Esophagus squamous epithelium (tissue), 5 donors: ENCODE measurements around the gene DNAJB6. TPM values are rescaled to one million over a fixed set of nuclear protein-coding genes. Genes with fewer than 3 reads are reported as not detected.

Experiments used
- DNase-seq: peaks from one replicate; lab custom pipeline; 2025; lab: John Stamatoyannopoulos, UW
- H3K27ac ChIP-seq, 4 donors: fragments of 200-600 bp; sonication (generic); one replicate each; pipeline ENCODE4 v1.5.1; 2016 to 2019; ENCODE audit warnings: mild to moderate bottlenecking in 1 of 4
- H3K27me3 ChIP-seq, 4 donors: fragments of 200-600 bp; sonication (generic); 1 replicate in 3 of 4; 2 replicates in 1 of 4; pipeline versions ENCODE4 v1.5.1 to v1.6.0; 2017 to 2021; ENCODE audit warnings: antibody characterized with exemption in 1 of 4
- H3K36me3 ChIP-seq, 3 donors: fragments of 200-600 bp; sonication (generic); one replicate each; pipeline ENCODE4 v1.5.1; 2016 to 2019
- H3K4me1 ChIP-seq, 3 donors: fragments of 200-600 bp; sonication (generic); one replicate each; pipeline ENCODE4 v1.5.1; 2017 to 2019
- H3K4me3 ChIP-seq, 4 donors: fragments of 200-600 bp; sonication (generic); 1 replicate in 3 of 4; 2 replicates in 1 of 4; pipeline ENCODE4 v1.5.1; 2016 to 2019; ENCODE audit warnings: mild to moderate bottlenecking in 2 of 4, moderate library complexity in 1 of 4
- H3K9me3 ChIP-seq, 3 donors: fragments of 200-600 bp; sonication (generic); one replicate each; pipeline ENCODE4 v1.5.1; 2016 to 2019
- CTCF ChIP-seq, 6 experiments: fragments of 450-650 bp in 4 of 6; fragments of 200-600 bp in 2 of 6; sonication (generic) in 2 of 6; IDR thresholded peaks; one replicate each; pipeline ENCODE4 v1.5.1; 2016 to 2019; ENCODE audit warnings: antibody characterized with exemption in 6 of 6, mild to moderate bottlenecking in 4 of 6, moderate library complexity in 4 of 6
- POLR2A ChIP-seq, 4 donors: fragments of 450-650 bp; IDR thresholded peaks; one replicate each; pipeline ENCODE4 v1.6.1; 2017; ENCODE audit warnings: antibody characterized with exemption in 4 of 4, mild to moderate bottlenecking in 4 of 4, moderate library complexity in 3 of 4
- whole genome bisulfite sequencing, 2 donors: methylation state at CpG; one replicate each; pipeline ENCODE4 v1.1.5; 2018; 5-methylcytosine and 5-hydroxymethylcytosine counted together
- intact Hi-C: fragments of 100-400 bp; cut with DNase I; formaldehyde crosslinking; loops from one replicate; pipeline ENCODE4 v1.15.0; 2022
- total RNA-seq, 4 donors: library from RNA; depleted of rRNA; stranded (reverse); fragments of >200 nt; gene quantifications; one replicate each; pipeline ENCODE4 v1.1.0, GENCODE V29; 2016
- donor health status: DM: yes; HTN: yes; CAD: no.

DNAJB6 gene
- total RNA-seq, 4 donors from 2014 or later, result 96.5 to 193 (median 160) TPM

- Histone ChIP-seq H3K4me3 (no peak overlapping the region), H3K4me1 (no peaks in the 10 kb centered on the region)
- WGBS, 2 donors, result 98 to 99% methylated on average over 30 of the region's 30 CpGs
These were observed 79.2 kb downstream of the DNAJB6 start for GRCh38 chr7:157416011-157416410.

GRCh38 chr7:157418204-157419034, 81.6 kb downstream of the DNAJB6 start:
- no peaks in the 10 kb centered on the region for H3K9me3 ChIP-seq
- no peaks in the 10 kb centered on the region for H3K4me1 ChIP-seq
- no peak overlapping the region for H3K27ac ChIP-seq
- TF ChIP-seq POLR2A (IDR thresholded peaks at IDR 0.05), result no peak
- no peak for TF ChIP-seq CTCF (IDR thresholded peaks at IDR 0.05)
- H3K4me3 ChIP-seq, result no peak overlapping the region
- H3K27me3 ChIP-seq, result no peaks in the 10 kb centered on the region
- 94% methylated on average over 14 to 17 of the region's 41 CpGs for WGBS, 2 donors
- no peak for DNase-seq
- peaks cover 9 to 78% (median 12%) of the 10 kb centered on the region in 3 donors for H3K36me3 ChIP-seq
- intact Hi-C loops, result no loop called here

More at GRCh38 chr7:157416011-157416410, 79.2 kb downstream of the DNAJB6 start:
- Histone ChIP-seq H3K9me3 (no peaks in the 10 kb centered on the region), H3K27me3 (no peaks in the 10 kb centered on the region), H3K27ac (no peak overlapping the region), H3K36me3 (peaks cover 9 to 87% (median 12%) of the 10 kb centered on the region in 3 donors)
- intact Hi-C loops, result no loop called here
- no peak for DNase-seq
- no peak for TF ChIP-seq CTCF (IDR thresholded peaks at IDR 0.05)
- TF ChIP-seq POLR2A (IDR thresholded peaks at IDR 0.05), result no peak

- Histone ChIP-seq H3K4me3 (no peak overlapping the region), H3K27me3 (no peaks in the 10 kb centered on the region), H3K9me3 (no peaks in the 10 kb centered on the region), H3K27ac (no peak overlapping the region), H3K4me1 (no peaks in the 10 kb centered on the region), H3K36me3 (peaks cover 7 to 75% (median 9%) of the 10 kb centered on the region in 3 donors)
- TF ChIP-seq CTCF (IDR thresholded peaks at IDR 0.05), result no peak
- TF ChIP-seq POLR2A (IDR thresholded peaks at IDR 0.05), result no peak
- intact Hi-C loops, result no loop called here
- no peak for DNase-seq
- WGBS, 2 donors, result 40% methylated on average over 1 of the region's 8 CpGs; no CpG with 5 or more reads in 1 of the 2 donors
These were observed 82.2 kb downstream of the DNAJB6 start for GRCh38 chr7:157419035-157419293.

GRCh38 chr7:157422279-157422678, 85.5 kb downstream of the DNAJB6 start:
- H3K4me3 ChIP-seq, result no peak overlapping the region
- no peak for DNase-seq
- peaks cover 0 to 42% (median 5%) of the 10 kb centered on the region in 3 donors for H3K36me3 ChIP-seq
- intact Hi-C loops, result no loop called here
- no peaks in the 10 kb centered on the region for H3K27me3 ChIP-seq
- 78 to 84% methylated on average over 8 to 16 of the region's 23 CpGs for WGBS, 2 donors
- H3K4me1 ChIP-seq, result no peaks in the 10 kb centered on the region
- H3K9me3 ChIP-seq, result no peaks in the 10 kb centered on the region
- no peak for TF ChIP-seq CTCF (IDR thresholded peaks at IDR 0.05)
- no peak for TF ChIP-seq POLR2A (IDR thresholded peaks at IDR 0.05)
- H3K27ac ChIP-seq, result no peak overlapping the region

GRCh38 chr7:157423348-157423747, 86.5 kb downstream of the DNAJB6 start:
- Histone ChIP-seq H3K4me3 (no peak overlapping the region), H3K9me3 (no peaks in the 10 kb centered on the region), H3K27me3 (no peaks in the 10 kb centered on the region), H3K4me1 (no peaks in the 10 kb centered on the region), H3K36me3 (peaks cover 0 to 31% (median 2%) of the 10 kb centered on the region in 3 donors), H3K27ac (no peak overlapping the region)
- no peak for TF ChIP-seq CTCF (IDR thresholded peaks at IDR 0.05)
- TF ChIP-seq POLR2A (IDR thresholded peaks at IDR 0.05), result no peak
- DNase-seq, result no peak
- WGBS, 2 donors, result 62 to 75% methylated on average over 8 to 12 of the region's 12 CpGs
- intact Hi-C loops, result no loop called here
